ENCODE results near the gene CDH13. TPM values are rescaled to one million over a fixed set of nuclear protein-coding genes. Genes with fewer than 3 reads are reported as not detected.

CDH13 gene
- total and polyA plus RNA-seq, 10 of the 15 experiments (the other 5 are each of a cell fraction or from before 2014, with no cell fraction given) = under 0.01 to 0.05 TPM; not detected in 8

- FAIRE-seq = no peak
- WGBS (ENCODE audit: insufficient coverage, insufficient replicate concordance, low lambda C conversion rate, missing lambda C conversion rate) = 5% methylated on average over 2 of the region's 2 CpGs
- Histone ChIP-seq H3K9me3 (replicated peaks; ENCODE audit: control insufficient read depth, insufficient read depth, low read length) (no peaks in the 10 kb centered on the region), H3K27me3 (replicated peaks in 1 of 2; ENCODE audit: control insufficient read depth in 2 of 2, insufficient read depth in 2 of 2, low read length in 1 of 2) (no peaks in the 10 kb centered on the region; a peak in 1 of 4 replicates), H3K9ac (ENCODE audit: control insufficient read depth, insufficient read depth, low read length) (no peak overlapping the region), H2AFZ (ENCODE audit: control insufficient read depth, low read depth, low read length) (no peak overlapping the region), H3K79me2 (ENCODE audit: control insufficient read depth, insufficient read depth, low read length) (no peaks in the 10 kb centered on the region), H3K36me3 (ENCODE audit: control insufficient read depth in 2 of 2, insufficient read depth in 2 of 2, low read length in 1 of 2) (no peaks in the 10 kb centered on the region), H4K20me1 (ENCODE audit: control insufficient read depth, insufficient read depth) (no peaks in the 10 kb centered on the region), H3K27ac (ENCODE audit: control insufficient read depth, insufficient read depth) (no peak overlapping the region), H3K4me1 (ENCODE audit: control insufficient read depth, insufficient read depth, low read length) (no peaks in the 10 kb centered on the region), H3K4me2 (ENCODE audit: control insufficient read depth, insufficient read depth) (no peak overlapping the region), H3K4me3 (no peak overlapping the region)
- in situ Hi-C loops (cut with MboI) (no loop called here), intact Hi-C loops (cut with micrococcal nuclease; ENCODE audit: unreplicated experiment) (no loop called here)
- no peak for TF ChIP-seq GABPA (IDR thresholded peaks at IDR 0.05; ENCODE audit: low read depth)
- TF ChIP-seq JUNB (IDR thresholded peaks at IDR 0.05) = no peak
- TF ChIP-seq NFYB (IDR thresholded peaks at IDR 0.05; ENCODE audit: insufficient read depth, low read depth, low read length) = no peak
- no peak for TF ChIP-seq WRNIP1 (IDR thresholded peaks at IDR 0.05; ENCODE audit: borderline replicate concordance, low read depth, low read length)
- TF ChIP-seq ASH2L (IDR thresholded peaks at IDR 0.05; ENCODE audit: borderline replicate concordance, low read depth) = no peak
- no peak for TF ChIP-seq MYC (IDR thresholded peaks at IDR 0.05; ENCODE audit: insufficient read depth, insufficient read length, insufficient replicate concordance, low read length, severe bottlenecking)
- no peak for TF ChIP-seq BRCA1 (IDR thresholded peaks at IDR 0.05; ENCODE audit: low read depth, low read length)
- TF ChIP-seq IRF5 (IDR thresholded peaks at IDR 0.05; ENCODE audit: borderline replicate concordance) = no peak
- no peak for TF ChIP-seq EZH2 (IDR thresholded peaks at IDR 0.05; ENCODE audit: borderline replicate concordance, control insufficient read depth, low read depth, low read length)
- no peak for TF ChIP-seq PML (IDR thresholded peaks at IDR 0.05; ENCODE audit: low read length)
- TF ChIP-seq CBFB (IDR thresholded peaks at IDR 0.05; ENCODE audit: low read depth) = no peak
- ChIA-PET RAD21 (ENCODE audit: unreplicated experiment) (no interaction called here), SMC1A (ENCODE audit: uncharacterized antibody, unreplicated experiment) (no interaction called here), CTCF (no interaction called here), POLR2A (no interaction called here)
- DNase-seq (ENCODE audit: low read depth, low spot score) = no peak
- ATAC-seq = no peak
- no TSS peak for BruUV-seq (replicated peaks)
Measured at GRCh38 chr16:83244057-83244456, 617.3 kb downstream of the CDH13 start.
